CD14-positive monocyte (primary cell): ENCODE results near the gene TRAPPC5. TPM values are rescaled to one million over a fixed set of nuclear protein-coding genes. Genes with fewer than 3 reads are reported as not detected.
A peak's percentile ranks its signal among the peaks of the same experiment; 100 is the strongest.

Source experiments
- DNase-seq, 3 donors: peaks; one replicate each; pipeline ENCODE4 v3.0.0-alpha.2; 2011 to 2022
- H2AFZ ChIP-seq: 2 replicates; pipeline ENCODE4 v1.6.0; 2012; ENCODE audit warnings: mild to moderate bottlenecking, low read depth, low read length, inconsistent platforms; ENCODE audit not compliant: insufficient read depth, poor library complexity, severe bottlenecking
- H3K27ac ChIP-seq, 2 donors: 1 replicate in 1 of 2; 2 replicates in 1 of 2; pipeline ENCODE4 v1.5.1; 2012 to 2013; ENCODE audit warnings: low read length in 2 of 2, control low read depth in 1 of 2, inconsistent platforms in 1 of 2, low read depth in 1 of 2, mild to moderate bottlenecking in 1 of 2
- H3K27me3 ChIP-seq, 2 donors: one replicate each; pipeline versions ENCODE4 v1.6.0 to v1.6.1; 2011 to 2013; ENCODE audit warnings: low read length in 2 of 2; ENCODE audit not compliant: control insufficient read depth in 2 of 2, insufficient read depth in 2 of 2
- H3K36me3 ChIP-seq, 2 donors: replicated peaks in 1 of 2; 1 replicate in 1 of 2; 2 replicates in 1 of 2; pipeline versions ENCODE4 v1.5.1 to v1.6.1; 2012 to 2013; ENCODE audit warnings: low read length in 2 of 2, control low read depth in 1 of 2, inconsistent platforms in 1 of 2, mild to moderate bottlenecking in 1 of 2; ENCODE audit not compliant: insufficient read depth in 2 of 2, control insufficient read depth in 1 of 2
- H3K4me1 ChIP-seq, 2 donors: 1 replicate in 1 of 2; 2 replicates in 1 of 2; pipeline versions ENCODE4 v1.5.1 to v1.6.1; 2012 to 2013; ENCODE audit warnings: low read length in 2 of 2, control low read depth in 1 of 2, inconsistent platforms in 1 of 2, mild to moderate bottlenecking in 1 of 2, moderate library complexity in 1 of 2; ENCODE audit not compliant: insufficient read depth in 2 of 2, control insufficient read depth in 1 of 2
- H3K4me2 ChIP-seq: replicated peaks from 2 replicates; pipeline ENCODE3; 2012; ENCODE audit warnings: low read length, moderate library complexity, mild to moderate bottlenecking; ENCODE audit not compliant: poor library complexity, severe bottlenecking; ENCODE audit errors: extremely low read depth
- H3K4me3 ChIP-seq, 3 experiments: fragments of 200-600 bp in 1 of 3; sonication (generic) in 1 of 3; replicated peaks in 1 of 3; 1 replicate in 2 of 3; 2 replicates in 1 of 3; pipeline ENCODE4 v1.5.1; 2011 to 2013; ENCODE audit warnings: low read length in 3 of 3, mild to moderate bottlenecking in 3 of 3, control low read depth in 2 of 3, low read depth in 2 of 3, inconsistent platforms in 1 of 3, moderate library complexity in 1 of 3
- H3K79me2 ChIP-seq: 2 replicates; pipeline ENCODE4 v1.6.0; 2012; ENCODE audit warnings: mild to moderate bottlenecking, control low read depth, inconsistent platforms, low read length, moderate library complexity; ENCODE audit not compliant: insufficient read depth
- H3K9ac ChIP-seq: 2 replicates; pipeline ENCODE4 v1.6.0; 2017; ENCODE audit warnings: low read length, mild to moderate bottlenecking; ENCODE audit not compliant: insufficient read depth, poor library complexity, severe bottlenecking
- H3K9me3 ChIP-seq, 2 donors: replicated peaks in 1 of 2; 1 replicate in 1 of 2; 2 replicates in 1 of 2; pipeline versions ENCODE4 v1.5.1 to v1.6.1; 2012 to 2013; ENCODE audit warnings: low read length in 2 of 2, control low read depth in 1 of 2; ENCODE audit not compliant: control insufficient read depth in 1 of 2, insufficient read depth in 1 of 2
- H4K20me1 ChIP-seq: 2 replicates; pipeline ENCODE4 v1.6.0; 2012; ENCODE audit warnings: mild to moderate bottlenecking, low read length, control low read depth, moderate library complexity; ENCODE audit not compliant: insufficient read depth
- H3K27ac Mint-ChIP-seq, 7 donors: one replicate each; pipeline ENCODE4 v1.8.0; 2020; ENCODE audit warnings: mild to moderate bottlenecking in 7 of 7, mixed read lengths in 7 of 7, moderate library complexity in 6 of 7, inconsistent platforms in 2 of 7
- H3K27me3 Mint-ChIP-seq, 3 donors: one replicate each; pipeline ENCODE4 v1.8.0; 2021 to 2022; ENCODE audit warnings: low read depth in 3 of 3, mild to moderate bottlenecking in 3 of 3, mixed read lengths in 3 of 3, moderate library complexity in 3 of 3, inconsistent platforms in 1 of 3
- H3K36me3 Mint-ChIP-seq, 2 donors: one replicate each; pipeline ENCODE4 v1.8.0; 2020; ENCODE audit warnings: mixed read lengths in 2 of 2, inconsistent platforms in 1 of 2, mild to moderate bottlenecking in 1 of 2
- H3K4me1 Mint-ChIP-seq: one replicate; pipeline ENCODE4 v1.8.0; 2020; ENCODE audit warnings: mild to moderate bottlenecking, mixed read lengths
- H3K4me3 Mint-ChIP-seq, 2 donors: one replicate each; pipeline ENCODE4 v1.8.0; 2020; ENCODE audit warnings: mild to moderate bottlenecking in 2 of 2, mixed read lengths in 2 of 2, moderate library complexity in 1 of 2
- H3K9me3 Mint-ChIP-seq, 7 donors: one replicate each; pipeline ENCODE4 v1.8.0; 2020 to 2022; ENCODE audit warnings: mixed read lengths in 7 of 7, mild to moderate bottlenecking in 6 of 7, moderate library complexity in 6 of 7, inconsistent platforms in 2 of 7
- WGBS: methylation state at CpG from one replicate; pipeline ENCODE4 v1.1.5; 2013; ENCODE audit warnings: missing lambda C conversion rate; ENCODE audit not compliant: insufficient coverage; 5-methylcytosine and 5-hydroxymethylcytosine counted together
- intact Hi-C, 2 donors: fragments of 100-400 bp; cut with micrococcal nuclease; formaldehyde crosslinking; loops; one replicate each; pipeline versions ENCODE4 v1.15.0 to v1.15.1; 2023
- polyA plus RNA-seq, 3 donors: library from polyadenylated mRNA; depleted of rRNA in 1 of 3; unstranded in 2 of 3; stranded (reverse) in 1 of 3; fragments of 300-500 nt in 2 of 3; fragments of >200 nt in 1 of 3; fragmentation: Illumina TruSeq in 2 of 3; gene quantifications; 1 replicate in 2 of 3; 2 replicates in 1 of 3; pipeline ENCODE4 v1.2.3, GENCODE V29; 2012 to 2021
- TF ChIP-seq, protein P1 (sequence below): fragments of 200-600 bp; IDR thresholded peaks from one replicate; pipeline ENCODE4 v1.8.0; 2022; ENCODE audit warnings: antibody characterized with exemption, mild to moderate bottlenecking

Gene TRAPPC5
- polyA plus RNA-seq, 3 donors = 126 to 449 (median 414) TPM

DNA sequence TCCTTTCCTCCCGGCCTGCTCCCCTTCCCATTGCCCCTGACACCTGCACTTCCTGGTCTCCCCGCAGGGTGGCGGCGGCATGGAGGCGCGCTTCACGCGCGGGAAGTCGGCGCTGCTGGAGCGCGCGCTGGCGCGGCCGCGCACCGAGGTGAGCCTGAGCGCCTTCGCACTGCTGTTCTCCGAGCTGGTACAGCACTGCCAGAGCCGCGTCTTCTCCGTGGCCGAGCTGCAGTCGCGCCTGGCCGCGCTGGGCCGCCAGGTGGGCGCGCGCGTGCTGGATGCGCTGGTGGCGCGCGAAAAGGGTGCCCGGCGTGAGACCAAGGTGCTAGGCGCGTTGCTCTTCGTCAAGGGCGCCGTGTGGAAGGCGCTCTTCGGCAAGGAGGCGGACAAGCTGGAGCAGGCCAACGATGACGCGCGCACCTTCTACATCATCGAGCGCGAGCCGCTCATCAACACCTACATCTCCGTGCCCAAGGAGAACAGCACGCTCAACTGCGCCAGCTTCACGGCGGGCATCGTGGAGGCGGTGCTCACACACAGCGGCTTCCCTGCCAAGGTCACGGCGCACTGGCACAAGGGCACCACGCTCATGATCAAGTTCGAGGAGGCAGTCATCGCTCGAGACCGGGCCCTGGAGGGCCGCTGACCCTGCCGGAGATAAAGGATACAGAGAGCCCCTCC is 1.7 kb downstream of the TRAPPC5 start:
- Histone ChIP-seq H3K36me3 (peaks cover 12 to 31% of the 10 kb centered on the region in 2 donors), H4K20me1 (peaks cover 30% of the 10 kb centered on the region), H3K4me1 (peaks cover 43 to 55% of the 10 kb centered on the region in 2 donors), H3K4me2 (peak overlapping the region; percentile 97), H3K79me2 (peaks cover 75% of the 10 kb centered on the region), H2AFZ (peak overlapping the region; percentile 68), H3K9ac (peak overlapping the region; percentile 98), H3K4me3 (peak overlapping the region; percentile 95 to 99 (median 96)), H3K27me3 (no peaks in the 10 kb centered on the region), H3K27ac (peak overlapping the region; percentile 96), H3K9me3 (no peaks in the 10 kb centered on the region)
- Mint-ChIP-seq H3K36me3 (peaks cover 24 to 48% of the 10 kb centered on the region in 2 donors), H3K9me3 (no peaks in the 10 kb centered on the region), H3K27ac (peak overlapping the region; percentile 93 to 98 (median 96)), H3K4me3 (peak overlapping the region; percentile 89 to 92), H3K27me3 (peaks cover 0 to 7% (median 3%) of the 10 kb centered on the region in 3 donors), H3K4me1 (peaks cover 56% of the 10 kb centered on the region)
- intact Hi-C loops = loop anchor here (5.0 kb wide), 2 partner anchors 35 to 45 kb away; partner anchors contain the start of gene STXBP2 (in 1 of the 2)
- TF ChIP-seq, protein P1, sequence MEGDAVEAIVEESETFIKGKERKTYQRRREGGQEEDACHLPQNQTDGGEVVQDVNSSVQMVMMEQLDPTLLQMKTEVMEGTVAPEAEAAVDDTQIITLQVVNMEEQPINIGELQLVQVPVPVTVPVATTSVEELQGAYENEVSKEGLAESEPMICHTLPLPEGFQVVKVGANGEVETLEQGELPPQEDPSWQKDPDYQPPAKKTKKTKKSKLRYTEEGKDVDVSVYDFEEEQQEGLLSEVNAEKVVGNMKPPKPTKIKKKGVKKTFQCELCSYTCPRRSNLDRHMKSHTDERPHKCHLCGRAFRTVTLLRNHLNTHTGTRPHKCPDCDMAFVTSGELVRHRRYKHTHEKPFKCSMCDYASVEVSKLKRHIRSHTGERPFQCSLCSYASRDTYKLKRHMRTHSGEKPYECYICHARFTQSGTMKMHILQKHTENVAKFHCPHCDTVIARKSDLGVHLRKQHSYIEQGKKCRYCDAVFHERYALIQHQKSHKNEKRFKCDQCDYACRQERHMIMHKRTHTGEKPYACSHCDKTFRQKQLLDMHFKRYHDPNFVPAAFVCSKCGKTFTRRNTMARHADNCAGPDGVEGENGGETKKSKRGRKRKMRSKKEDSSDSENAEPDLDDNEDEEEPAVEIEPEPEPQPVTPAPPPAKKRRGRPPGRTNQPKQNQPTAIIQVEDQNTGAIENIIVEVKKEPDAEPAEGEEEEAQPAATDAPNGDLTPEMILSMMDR = no peak
- DNase-seq = peak in 1 of 3 donors; percentile 5
- WGBS = 85% methylated on average over 68 of the region's 74 CpGs

DNA sequence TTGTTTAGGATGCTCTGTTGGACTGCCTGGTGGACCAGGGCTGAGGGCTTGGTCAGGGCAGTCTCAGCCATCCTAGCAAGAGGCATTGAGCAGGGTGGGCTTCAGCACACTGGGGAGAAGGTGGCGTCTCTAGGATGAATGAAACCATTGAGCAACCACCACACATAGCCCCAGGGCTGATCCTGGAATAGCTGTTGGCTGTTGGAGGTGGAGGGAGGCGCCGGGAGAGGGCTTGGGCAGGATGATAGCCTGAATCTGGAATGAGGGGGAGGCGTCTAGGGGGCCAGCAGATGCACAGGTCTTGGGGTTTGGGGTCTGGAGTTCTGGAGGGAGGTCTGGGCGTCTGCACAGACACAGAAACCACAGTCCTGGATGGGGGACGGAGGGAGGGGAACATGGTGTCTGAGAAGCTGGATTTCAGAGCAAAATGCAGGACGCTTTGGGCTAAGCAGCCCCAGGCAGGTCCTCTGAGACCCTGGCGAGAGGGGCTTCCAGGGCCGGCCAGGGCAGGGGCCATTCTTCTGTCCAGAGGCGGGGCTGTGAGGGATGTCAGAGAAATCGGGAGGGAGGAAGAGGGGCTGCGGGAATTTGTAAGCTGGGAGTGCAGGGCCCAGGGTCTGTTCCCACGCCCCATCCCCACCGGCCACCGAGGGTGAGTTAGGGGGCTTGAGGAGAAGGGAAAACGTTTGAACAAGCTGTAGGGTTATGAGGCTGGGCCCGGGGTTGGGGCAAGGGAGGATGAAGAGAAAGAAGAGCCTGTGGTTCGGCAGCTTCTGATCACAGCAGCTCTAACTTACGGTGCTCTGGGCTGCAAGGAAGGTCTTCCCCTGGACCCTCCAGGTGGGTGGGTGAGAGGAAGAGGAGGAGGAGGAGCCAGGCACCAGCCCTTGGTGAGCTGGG is 5.2 kb downstream of the TRAPPC5 start:
- no peak overlapping the region for H3K4me3 Mint-ChIP-seq
- Histone ChIP-seq H3K27me3 (no peaks in the 10 kb centered on the region), H3K9me3 (no peaks in the 10 kb centered on the region), H3K79me2 (peaks cover 40% of the 10 kb centered on the region), H3K9ac (no peak overlapping the region), H3K4me1 (peaks cover 23 to 35% of the 10 kb centered on the region in 2 donors), H4K20me1 (peaks cover 30% of the 10 kb centered on the region), H3K27ac (no peak overlapping the region), H3K36me3 (peaks cover 12 to 31% of the 10 kb centered on the region in 2 donors), H2AFZ (no peak overlapping the region), H3K4me2 (no peak overlapping the region), H3K4me3 (no peak overlapping the region)
- intact Hi-C loops = loop anchor here in 1 of 2 donors (5.0 kb wide), 1 partner anchor 112 kb away; no protein-coding TSS in a partner anchor
- H3K27me3 Mint-ChIP-seq = peaks cover 3 to 7% (median 3%) of the 10 kb centered on the region in 3 donors
- TF ChIP-seq, protein P1 = no peak
- H3K36me3 Mint-ChIP-seq = peaks cover 20 to 35% of the 10 kb centered on the region in 2 donors
- H3K9me3 Mint-ChIP-seq = peaks cover 0 to 5% (median 0%) of the 10 kb centered on the region in 7 donors
- H3K4me1 Mint-ChIP-seq = peaks cover 37% of the 10 kb centered on the region
- DNase-seq = no peak
- 90% methylated on average over 9 of the region's 19 CpGs for WGBS
- peak overlapping the region in 6 of 7 donors; percentile 26 to 78 (median 40) for H3K27ac Mint-ChIP-seq
